ENCODE measurements around the gene KRT83. TPM values are rescaled to one million over a fixed set of nuclear protein-coding genes. Genes with fewer than 3 reads are reported as not detected.
A peak's percentile ranks its signal among the peaks of the same experiment; 100 is the strongest.

KRT83 gene
- polyA plus RNA-seq, 1 donor (not counting 4 experiments of a cell fraction or from before 2014, with no cell fraction given) = not detected

DNA sequence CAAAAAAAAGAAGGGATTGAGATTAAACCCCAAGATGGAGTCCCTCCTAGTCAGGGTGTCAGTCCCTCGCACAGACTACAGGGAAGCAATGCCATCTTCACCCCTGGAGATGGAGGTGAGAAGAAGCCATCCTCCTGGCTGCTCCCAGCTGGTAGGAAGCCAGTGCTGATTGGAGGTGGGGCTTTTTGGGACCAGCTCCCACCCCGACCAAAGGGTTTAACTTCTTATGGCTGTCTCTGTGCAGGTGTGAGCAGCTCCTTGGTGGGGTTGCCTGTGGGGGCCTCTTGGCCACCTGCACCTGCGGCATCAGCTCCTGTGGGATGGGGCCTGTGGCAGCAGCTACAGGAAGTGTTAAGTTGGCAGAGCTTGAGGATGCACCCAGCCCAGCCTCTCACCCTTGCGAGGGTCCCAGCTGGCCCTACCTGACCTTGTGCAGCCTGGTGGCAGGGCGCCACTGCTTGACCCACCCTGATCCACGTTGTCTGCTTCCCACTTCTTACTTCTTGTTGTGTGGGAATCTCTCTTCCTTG, 50.6 kb downstream of the KRT83 start:
- TF ChIP-seq EZH2 (IDR thresholded peaks at IDR 0.05; ENCODE audit: low read length) (no peak), CTCF (optimal IDR thresholded peaks at IDR 0.05 in 1 of 3, IDR thresholded peaks at IDR 0.05 in 1 of 3, conservative IDR thresholded peaks at IDR 0.05 in 1 of 3; ENCODE audit: extremely low read depth in 1 of 3, insufficient read depth in 2 of 3, low read length in 3 of 3) (no peak)
- Histone ChIP-seq H3K9me3 (ENCODE audit: control insufficient read depth, low read depth, low read length) (no peaks in the 10 kb centered on the region), H3K4me3 (ENCODE audit: control insufficient read depth in 2 of 3, extremely low read depth in 1 of 3, insufficient read depth in 2 of 3, low read depth in 1 of 3, low read length in 3 of 3) (no peak overlapping the region), H3K9me1 (ENCODE audit: control insufficient read depth, extremely low read depth, insufficient read depth, low read length) (no peaks in the 10 kb centered on the region), H3K36me3 (ENCODE audit: control insufficient read depth in 2 of 2, extremely low read depth in 1 of 2, insufficient read depth in 2 of 2, low read length in 2 of 2) (no peaks in the 10 kb centered on the region), H3K27me3 (ENCODE audit: control insufficient read depth, extremely low read depth, insufficient read depth, low read length) (no peaks in the 10 kb centered on the region), H3K79me2 (ENCODE audit: control insufficient read depth, insufficient read depth, low read length) (no peaks in the 10 kb centered on the region), H4K20me1 (ENCODE audit: control insufficient read depth, extremely low read depth, insufficient read depth, low read length) (no peaks in the 10 kb centered on the region), H2AFZ (ENCODE audit: control insufficient read depth, low read length) (no peak overlapping the region), H3K27ac (ENCODE audit: control insufficient read depth, insufficient read depth, low read length) (no peak overlapping the region), H3K9ac (ENCODE audit: control insufficient read depth, extremely low read depth, insufficient read depth, low read length) (no peak overlapping the region), H3K4me2 (ENCODE audit: control insufficient read depth, extremely low read depth, insufficient read depth, low read depth, low read length) (no peak overlapping the region), H3K4me1 (ENCODE audit: control insufficient read depth, extremely low read depth, insufficient read depth, low read length) (peaks cover 7% of the 10 kb centered on the region)
- no peak for DNase-seq (ENCODE audit: low read depth, low spot score)
- dilution Hi-C loops (cut with MboI; ENCODE audit: extremely low pct_ligation_motif_present, low sequenced_read_pairs) = no loop called here
- no peak for FAIRE-seq

- H3K9ac ChIP-seq (ENCODE audit: control insufficient read depth, extremely low read depth, insufficient read depth, low read length) = no peak overlapping the region
- no peak overlapping the region for H3K4me2 ChIP-seq (ENCODE audit: control insufficient read depth, extremely low read depth, insufficient read depth, low read depth, low read length)
- no peak for DNase-seq (ENCODE audit: low read depth, low spot score)
- H3K4me3 ChIP-seq (ENCODE audit: control insufficient read depth in 2 of 3, extremely low read depth in 1 of 3, insufficient read depth in 2 of 3, low read depth in 1 of 3, low read length in 3 of 3) = no peak overlapping the region
- H2AFZ ChIP-seq (ENCODE audit: control insufficient read depth, low read length) = no peak overlapping the region
- H3K27ac ChIP-seq (ENCODE audit: control insufficient read depth, insufficient read depth, low read length) = no peak overlapping the region
- no peaks in the 10 kb centered on the region for H3K27me3 ChIP-seq (ENCODE audit: control insufficient read depth, extremely low read depth, insufficient read depth, low read length)
- peaks cover 7% of the 10 kb centered on the region for H3K4me1 ChIP-seq (ENCODE audit: control insufficient read depth, extremely low read depth, insufficient read depth, low read length)
- peak; percentile 59 for FAIRE-seq
- no peaks in the 10 kb centered on the region for H3K9me3 ChIP-seq (ENCODE audit: control insufficient read depth, low read depth, low read length)
- no peaks in the 10 kb centered on the region for H3K79me2 ChIP-seq (ENCODE audit: control insufficient read depth, insufficient read depth, low read length)
- no peaks in the 10 kb centered on the region for H3K9me1 ChIP-seq (ENCODE audit: control insufficient read depth, extremely low read depth, insufficient read depth, low read length)
- no peaks in the 10 kb centered on the region for H3K36me3 ChIP-seq (ENCODE audit: control insufficient read depth in 2 of 2, extremely low read depth in 1 of 2, insufficient read depth in 2 of 2, low read length in 2 of 2)
- dilution Hi-C loops (cut with MboI; ENCODE audit: extremely low pct_ligation_motif_present, low sequenced_read_pairs) = no loop called here
- H4K20me1 ChIP-seq (ENCODE audit: control insufficient read depth, extremely low read depth, insufficient read depth, low read length) = no peaks in the 10 kb centered on the region
- TF ChIP-seq CTCF (optimal IDR thresholded peaks at IDR 0.05 in 1 of 3, IDR thresholded peaks at IDR 0.05 in 1 of 3, conservative IDR thresholded peaks at IDR 0.05 in 1 of 3; ENCODE audit: extremely low read depth in 1 of 3, insufficient read depth in 2 of 3, low read length in 3 of 3) = no peak
These were observed 53.0 kb downstream of the KRT83 start for GRCh38 chr12:52268212-52268611.
